Keratinocyte (primary cell): ENCODE measurements around the gene ALG14. TPM values are rescaled to one million over a fixed set of nuclear protein-coding genes. Genes with fewer than 3 reads are reported as not detected.

Source experiments
- DNase-seq: peaks from one replicate; pipeline ENCODE4 v3.0.0-alpha.2; 2011; ENCODE audit warnings: low read depth, missing footprints, low spot score
- FAIRE-seq: peaks from 2 replicates; lab custom pipeline; 2011; peaks lifted over from hg19 to GRCh38; lab: Jason Lieb, UNC
- H2AFZ ChIP-seq: 2 replicates; pipeline ENCODE4 v1.6.0; 2012; ENCODE audit warnings: low read length, control low read depth, inconsistent platforms; ENCODE audit not compliant: control insufficient read depth
- H3K27ac ChIP-seq: 2 replicates; pipeline ENCODE4 v1.5.1; 2011; ENCODE audit warnings: low read length; ENCODE audit not compliant: control insufficient read depth, insufficient read depth
- H3K27me3 ChIP-seq: 3 replicates; pipeline ENCODE4 v1.6.0; 2011; ENCODE audit warnings: low read length; ENCODE audit not compliant: control insufficient read depth, insufficient read depth; ENCODE audit errors: extremely low read depth
- H3K36me3 ChIP-seq, 2 experiments: 2 replicates in 1 of 2; 3 replicates in 1 of 2; pipeline ENCODE4 v1.5.1; 2011; ENCODE audit warnings: low read length in 2 of 2, mild to moderate bottlenecking in 1 of 2; ENCODE audit not compliant: control insufficient read depth in 2 of 2, insufficient read depth in 2 of 2; ENCODE audit errors: extremely low read depth in 1 of 2
- H3K4me1 ChIP-seq: 3 replicates; pipeline ENCODE4 v1.5.1; 2011; ENCODE audit warnings: low read length; ENCODE audit not compliant: control insufficient read depth, insufficient read depth; ENCODE audit errors: extremely low read depth
- H3K4me2 ChIP-seq: 3 replicates; pipeline ENCODE4 v1.6.0; 2011; ENCODE audit warnings: low read depth, low read length; ENCODE audit not compliant: control insufficient read depth, insufficient read depth; ENCODE audit errors: extremely low read depth
- H3K4me3 ChIP-seq, 3 experiments: fragments of 200-600 bp in 1 of 3; sonication (generic) in 1 of 3; 2 replicates in 2 of 3; 3 replicates in 1 of 3; pipeline ENCODE4 v1.5.1; 2011 to 2016; ENCODE audit warnings: low read length in 3 of 3, mild to moderate bottlenecking in 3 of 3, control low read depth in 2 of 3, inconsistent platforms in 1 of 3, low read depth in 1 of 3, mixed read lengths in 1 of 3, mixed run types in 1 of 3, moderate library complexity in 1 of 3; ENCODE audit not compliant: control insufficient read depth in 2 of 3, insufficient read depth in 2 of 3; ENCODE audit errors: extremely low read depth in 1 of 3
- H3K79me2 ChIP-seq: 2 replicates; pipeline ENCODE4 v1.6.0; 2012; ENCODE audit warnings: low read length; ENCODE audit not compliant: control insufficient read depth, insufficient read depth
- H3K9ac ChIP-seq: 3 replicates; pipeline ENCODE4 v1.6.0; 2011; ENCODE audit warnings: low read length; ENCODE audit not compliant: control insufficient read depth, insufficient read depth; ENCODE audit errors: extremely low read depth
- H3K9me1 ChIP-seq: 3 replicates; pipeline ENCODE4 v1.6.0; 2011; ENCODE audit warnings: low read length; ENCODE audit not compliant: control insufficient read depth, insufficient read depth; ENCODE audit errors: extremely low read depth
- H3K9me3 ChIP-seq: 2 replicates; pipeline ENCODE4 v1.5.1; 2012; ENCODE audit warnings: low read depth, low read length; ENCODE audit not compliant: control insufficient read depth
- H4K20me1 ChIP-seq: 3 replicates; pipeline ENCODE4 v1.6.0; 2011; ENCODE audit warnings: low read length; ENCODE audit not compliant: control insufficient read depth, insufficient read depth; ENCODE audit errors: extremely low read depth
- CTCF ChIP-seq, 3 experiments: IDR thresholded peaks in 1 of 3; conservative IDR thresholded peaks in 1 of 3; optimal IDR thresholded peaks in 1 of 3; 2 replicates in 2 of 3; 3 replicates in 1 of 3; pipeline versions ENCODE3 to v1.5.1; 2011; ENCODE audit warnings: low read length in 3 of 3, mild to moderate bottlenecking in 3 of 3, moderate library complexity in 2 of 3, control low read depth in 1 of 3, inconsistent platforms in 1 of 3; ENCODE audit not compliant: insufficient read depth in 2 of 3; ENCODE audit errors: extremely low read depth in 1 of 3
- EZH2 ChIP-seq: IDR thresholded peaks from one replicate; pipeline ENCODE4 v1.6.1; 2012; ENCODE audit warnings: inconsistent platforms, mild to moderate bottlenecking, low read length, moderate library complexity
- dilution Hi-C: fragments of 300-500 bp; cut with MboI; formaldehyde crosslinking; loops from one replicate; pipeline ENCODE4 v1.7.0; 2020; ENCODE audit warnings: low sequenced_read_pairs; ENCODE audit not compliant: extremely low pct_ligation_motif_present
- polyA plus RNA-seq, 5 experiments: library from polyadenylated mRNA; depleted of rRNA in 3 of 5; stranded (reverse) in 3 of 5; stranded (forward) in 1 of 5; unstranded in 1 of 5; fragments of >200 nt; gene quantifications; 1 replicate in 1 of 5; 2 replicates in 3 of 5; 3 replicates in 1 of 5; pipeline versions ENCODE4 v1.2.1 to v1.2.3, GENCODE V29; 2011 to 2012; ENCODE audit warnings: missing spikeins in 2 of 5, low read depth in 1 of 5, low replicate concordance in 1 of 5

Gene ALG14
- polyA plus RNA-seq, 1 donor (not counting 4 experiments of a cell fraction or from before 2014, with no cell fraction given), result 4.6 TPM

DNA sequence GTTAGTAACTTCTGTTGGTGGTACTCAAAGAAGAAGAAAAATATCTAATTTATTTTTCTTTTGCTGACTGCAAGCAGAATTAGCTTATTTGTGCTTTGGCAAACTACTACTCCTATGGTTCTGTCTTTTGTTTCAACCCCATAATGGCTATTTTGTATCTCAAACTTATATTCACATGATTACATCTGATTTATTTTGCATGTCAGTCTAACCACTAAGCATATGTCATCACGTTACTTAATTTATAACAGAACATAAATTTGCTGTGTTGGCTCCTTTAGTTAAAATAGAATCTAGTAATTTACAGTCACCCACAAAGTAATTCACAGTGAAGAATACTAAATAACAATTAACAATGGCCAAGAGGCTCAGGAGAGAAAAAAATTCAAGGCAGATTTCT, 106.7 kb downstream of the ALG14 start:
- H3K27me3 ChIP-seq, result no peaks in the 10 kb centered on the region
- no peaks in the 10 kb centered on the region for H3K36me3 ChIP-seq
- H3K79me2 ChIP-seq, result no peaks in the 10 kb centered on the region
- no peak overlapping the region for H3K4me3 ChIP-seq
- no peak overlapping the region for H3K4me2 ChIP-seq
- FAIRE-seq (no peak), DNase-seq (no peak)
- dilution Hi-C loops, result no loop called here
- no peaks in the 10 kb centered on the region for H4K20me1 ChIP-seq
- no peaks in the 10 kb centered on the region for H3K9me3 ChIP-seq
- no peak overlapping the region for H3K27ac ChIP-seq
- TF ChIP-seq EZH2, result no peak
- TF ChIP-seq CTCF (optimal IDR thresholded peaks at IDR 0.05 in 1 of 3, IDR thresholded peaks at IDR 0.05 in 1 of 3, conservative IDR thresholded peaks at IDR 0.05 in 1 of 3; ENCODE audit: extremely low read depth in 1 of 3, insufficient read depth in 2 of 3, low read length in 3 of 3), result no peak
- no peak overlapping the region for H2AFZ ChIP-seq
- H3K4me1 ChIP-seq, result peaks cover 5% of the 10 kb centered on the region
- H3K9me1 ChIP-seq, result no peaks in the 10 kb centered on the region
- H3K9ac ChIP-seq, result no peak overlapping the region

DNA sequence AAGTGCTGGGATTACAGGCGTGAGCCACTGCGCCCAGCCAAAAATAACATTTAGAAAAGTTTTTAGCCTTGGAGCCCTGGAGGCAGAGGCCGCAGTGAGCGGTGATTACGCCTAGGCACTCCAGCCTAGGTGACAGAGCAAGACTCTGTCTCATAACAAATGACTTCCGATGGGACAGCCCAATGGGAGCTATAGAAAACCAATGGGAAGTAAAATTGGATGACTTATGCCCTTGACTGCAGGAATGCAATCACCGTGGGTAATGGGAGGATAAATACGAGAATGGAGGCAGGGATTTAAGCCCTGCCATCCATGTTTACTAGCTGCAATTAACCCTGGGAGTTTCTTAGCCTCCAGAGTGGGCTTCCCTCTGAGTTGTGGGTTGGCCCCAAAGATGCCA, 108.9 kb downstream of the ALG14 start:
- H2AFZ ChIP-seq, result no peak overlapping the region
- dilution Hi-C loops, result no loop called here
- DNase-seq (no peak), FAIRE-seq (no peak)
- H3K4me1 ChIP-seq, result no peaks in the 10 kb centered on the region
- no peak overlapping the region for H3K4me2 ChIP-seq
- no peaks in the 10 kb centered on the region for H3K9me3 ChIP-seq
- H3K27me3 ChIP-seq, result no peaks in the 10 kb centered on the region
- no peak overlapping the region for H3K9ac ChIP-seq
- H3K79me2 ChIP-seq, result no peaks in the 10 kb centered on the region
- no peak overlapping the region for H3K27ac ChIP-seq
- H4K20me1 ChIP-seq, result no peaks in the 10 kb centered on the region
- H3K36me3 ChIP-seq, result no peaks in the 10 kb centered on the region
- H3K4me3 ChIP-seq, result no peak overlapping the region
- H3K9me1 ChIP-seq, result no peaks in the 10 kb centered on the region
- TF ChIP-seq CTCF (optimal IDR thresholded peaks at IDR 0.05 in 1 of 3, IDR thresholded peaks at IDR 0.05 in 1 of 3, conservative IDR thresholded peaks at IDR 0.05 in 1 of 3; ENCODE audit: extremely low read depth in 1 of 3, insufficient read depth in 2 of 3, low read length in 3 of 3), result no peak
- TF ChIP-seq EZH2, result no peak
